CD14-positive monocyte (primary cell): ENCODE data around the gene ZNF398. TPM values are rescaled to one million over a fixed set of nuclear protein-coding genes. Genes with fewer than 3 reads are reported as not detected.

Experiments
- DNase-seq, 3 donors: peaks; one replicate each; pipeline ENCODE4 v3.0.0-alpha.2; 2011 to 2022
- H2AFZ ChIP-seq: 2 replicates; pipeline ENCODE4 v1.6.0; 2012; ENCODE audit warnings: mild to moderate bottlenecking, low read depth, low read length, inconsistent platforms; ENCODE audit not compliant: insufficient read depth, poor library complexity, severe bottlenecking
- H3K27ac ChIP-seq, 2 donors: 1 replicate in 1 of 2; 2 replicates in 1 of 2; pipeline ENCODE4 v1.5.1; 2012 to 2013; ENCODE audit warnings: low read length in 2 of 2, control low read depth in 1 of 2, inconsistent platforms in 1 of 2, low read depth in 1 of 2, mild to moderate bottlenecking in 1 of 2
- H3K27me3 ChIP-seq, 2 donors: one replicate each; pipeline versions ENCODE4 v1.6.0 to v1.6.1; 2011 to 2013; ENCODE audit warnings: low read length in 2 of 2; ENCODE audit not compliant: control insufficient read depth in 2 of 2, insufficient read depth in 2 of 2
- H3K36me3 ChIP-seq, 2 donors: replicated peaks in 1 of 2; 1 replicate in 1 of 2; 2 replicates in 1 of 2; pipeline versions ENCODE4 v1.5.1 to v1.6.1; 2012 to 2013; ENCODE audit warnings: low read length in 2 of 2, control low read depth in 1 of 2, inconsistent platforms in 1 of 2, mild to moderate bottlenecking in 1 of 2; ENCODE audit not compliant: insufficient read depth in 2 of 2, control insufficient read depth in 1 of 2
- H3K4me1 ChIP-seq, 2 donors: 1 replicate in 1 of 2; 2 replicates in 1 of 2; pipeline versions ENCODE4 v1.5.1 to v1.6.1; 2012 to 2013; ENCODE audit warnings: low read length in 2 of 2, control low read depth in 1 of 2, inconsistent platforms in 1 of 2, mild to moderate bottlenecking in 1 of 2, moderate library complexity in 1 of 2; ENCODE audit not compliant: insufficient read depth in 2 of 2, control insufficient read depth in 1 of 2
- H3K4me2 ChIP-seq: replicated peaks from 2 replicates; pipeline ENCODE3; 2012; ENCODE audit warnings: low read length, moderate library complexity, mild to moderate bottlenecking; ENCODE audit not compliant: poor library complexity, severe bottlenecking; ENCODE audit errors: extremely low read depth
- H3K4me3 ChIP-seq, 3 experiments: fragments of 200-600 bp in 1 of 3; sonication (generic) in 1 of 3; replicated peaks in 1 of 3; 1 replicate in 2 of 3; 2 replicates in 1 of 3; pipeline ENCODE4 v1.5.1; 2011 to 2013; ENCODE audit warnings: low read length in 3 of 3, mild to moderate bottlenecking in 3 of 3, control low read depth in 2 of 3, low read depth in 2 of 3, inconsistent platforms in 1 of 3, moderate library complexity in 1 of 3
- H3K79me2 ChIP-seq: 2 replicates; pipeline ENCODE4 v1.6.0; 2012; ENCODE audit warnings: mild to moderate bottlenecking, control low read depth, inconsistent platforms, low read length, moderate library complexity; ENCODE audit not compliant: insufficient read depth
- H3K9ac ChIP-seq: 2 replicates; pipeline ENCODE4 v1.6.0; 2017; ENCODE audit warnings: low read length, mild to moderate bottlenecking; ENCODE audit not compliant: insufficient read depth, poor library complexity, severe bottlenecking
- H3K9me3 ChIP-seq, 2 donors: replicated peaks in 1 of 2; 1 replicate in 1 of 2; 2 replicates in 1 of 2; pipeline versions ENCODE4 v1.5.1 to v1.6.1; 2012 to 2013; ENCODE audit warnings: low read length in 2 of 2, control low read depth in 1 of 2; ENCODE audit not compliant: control insufficient read depth in 1 of 2, insufficient read depth in 1 of 2
- H4K20me1 ChIP-seq: 2 replicates; pipeline ENCODE4 v1.6.0; 2012; ENCODE audit warnings: mild to moderate bottlenecking, low read length, control low read depth, moderate library complexity; ENCODE audit not compliant: insufficient read depth
- H3K27ac Mint-ChIP-seq, 7 donors: one replicate each; pipeline ENCODE4 v1.8.0; 2020; ENCODE audit warnings: mild to moderate bottlenecking in 7 of 7, mixed read lengths in 7 of 7, moderate library complexity in 6 of 7, inconsistent platforms in 2 of 7
- H3K27me3 Mint-ChIP-seq, 3 donors: one replicate each; pipeline ENCODE4 v1.8.0; 2021 to 2022; ENCODE audit warnings: low read depth in 3 of 3, mild to moderate bottlenecking in 3 of 3, mixed read lengths in 3 of 3, moderate library complexity in 3 of 3, inconsistent platforms in 1 of 3
- H3K36me3 Mint-ChIP-seq, 2 donors: one replicate each; pipeline ENCODE4 v1.8.0; 2020; ENCODE audit warnings: mixed read lengths in 2 of 2, inconsistent platforms in 1 of 2, mild to moderate bottlenecking in 1 of 2
- H3K4me1 Mint-ChIP-seq: one replicate; pipeline ENCODE4 v1.8.0; 2020; ENCODE audit warnings: mild to moderate bottlenecking, mixed read lengths
- H3K4me3 Mint-ChIP-seq, 2 donors: one replicate each; pipeline ENCODE4 v1.8.0; 2020; ENCODE audit warnings: mild to moderate bottlenecking in 2 of 2, mixed read lengths in 2 of 2, moderate library complexity in 1 of 2
- H3K9me3 Mint-ChIP-seq, 7 donors: one replicate each; pipeline ENCODE4 v1.8.0; 2020 to 2022; ENCODE audit warnings: mixed read lengths in 7 of 7, mild to moderate bottlenecking in 6 of 7, moderate library complexity in 6 of 7, inconsistent platforms in 2 of 7
- WGBS: methylation state at CpG from one replicate; pipeline ENCODE4 v1.1.5; 2013; ENCODE audit warnings: missing lambda C conversion rate; ENCODE audit not compliant: insufficient coverage; 5-methylcytosine and 5-hydroxymethylcytosine counted together
- intact Hi-C, 2 donors: fragments of 100-400 bp; cut with micrococcal nuclease; formaldehyde crosslinking; loops; one replicate each; pipeline versions ENCODE4 v1.15.0 to v1.15.1; 2023
- polyA plus RNA-seq, 3 donors: library from polyadenylated mRNA; depleted of rRNA in 1 of 3; unstranded in 2 of 3; stranded (reverse) in 1 of 3; fragments of 300-500 nt in 2 of 3; fragments of >200 nt in 1 of 3; fragmentation: Illumina TruSeq in 2 of 3; gene quantifications; 1 replicate in 2 of 3; 2 replicates in 1 of 3; pipeline ENCODE4 v1.2.3, GENCODE V29; 2012 to 2021
- TF ChIP-seq, protein P1 (sequence below): fragments of 200-600 bp; IDR thresholded peaks from one replicate; pipeline ENCODE4 v1.8.0; 2022; ENCODE audit warnings: antibody characterized with exemption, mild to moderate bottlenecking

ZNF398 gene
- polyA plus RNA-seq, 3 donors = 3.0 to 3.7 (median 3.1) TPM

GRCh38 chr7:149100821-149101220 lies 46.4 kb upstream of the ZNF398 start:
- H2AFZ ChIP-seq = no peak overlapping the region
- H3K27me3 ChIP-seq = no peaks in the 10 kb centered on the region
- no peaks in the 10 kb centered on the region for H3K4me1 ChIP-seq
- H3K79me2 ChIP-seq = no peaks in the 10 kb centered on the region
- no peaks in the 10 kb centered on the region for H3K9me3 Mint-ChIP-seq
- no peaks in the 10 kb centered on the region for H3K36me3 ChIP-seq
- intact Hi-C loops = no loop called here
- H3K4me3 ChIP-seq = no peak overlapping the region
- H3K27ac ChIP-seq = no peak overlapping the region
- H3K9ac ChIP-seq = no peak overlapping the region
- H3K4me3 Mint-ChIP-seq = no peak overlapping the region
- no peaks in the 10 kb centered on the region for H3K4me1 Mint-ChIP-seq
- no peaks in the 10 kb centered on the region for H3K36me3 Mint-ChIP-seq
- TF ChIP-seq, protein P1, sequence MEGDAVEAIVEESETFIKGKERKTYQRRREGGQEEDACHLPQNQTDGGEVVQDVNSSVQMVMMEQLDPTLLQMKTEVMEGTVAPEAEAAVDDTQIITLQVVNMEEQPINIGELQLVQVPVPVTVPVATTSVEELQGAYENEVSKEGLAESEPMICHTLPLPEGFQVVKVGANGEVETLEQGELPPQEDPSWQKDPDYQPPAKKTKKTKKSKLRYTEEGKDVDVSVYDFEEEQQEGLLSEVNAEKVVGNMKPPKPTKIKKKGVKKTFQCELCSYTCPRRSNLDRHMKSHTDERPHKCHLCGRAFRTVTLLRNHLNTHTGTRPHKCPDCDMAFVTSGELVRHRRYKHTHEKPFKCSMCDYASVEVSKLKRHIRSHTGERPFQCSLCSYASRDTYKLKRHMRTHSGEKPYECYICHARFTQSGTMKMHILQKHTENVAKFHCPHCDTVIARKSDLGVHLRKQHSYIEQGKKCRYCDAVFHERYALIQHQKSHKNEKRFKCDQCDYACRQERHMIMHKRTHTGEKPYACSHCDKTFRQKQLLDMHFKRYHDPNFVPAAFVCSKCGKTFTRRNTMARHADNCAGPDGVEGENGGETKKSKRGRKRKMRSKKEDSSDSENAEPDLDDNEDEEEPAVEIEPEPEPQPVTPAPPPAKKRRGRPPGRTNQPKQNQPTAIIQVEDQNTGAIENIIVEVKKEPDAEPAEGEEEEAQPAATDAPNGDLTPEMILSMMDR = no peak
- DNase-seq = no peak
- no peaks in the 10 kb centered on the region for H3K9me3 ChIP-seq
- WGBS = 93% methylated on average over 2 of the region's 2 CpGs
- no peak overlapping the region for H3K27ac Mint-ChIP-seq
- no peak overlapping the region for H3K4me2 ChIP-seq
- peaks cover 0 to 2% (median 2%) of the 10 kb centered on the region in 3 donors for H3K27me3 Mint-ChIP-seq
- H4K20me1 ChIP-seq = no peaks in the 10 kb centered on the region

- Histone ChIP-seq H3K4me2 (no peak overlapping the region), H3K36me3 (no peaks in the 10 kb centered on the region), H3K4me3 (no peak overlapping the region), H3K79me2 (no peaks in the 10 kb centered on the region), H3K27ac (no peak overlapping the region), H3K27me3 (no peaks in the 10 kb centered on the region), H3K9ac (no peak overlapping the region), H3K4me1 (no peaks in the 10 kb centered on the region), H4K20me1 (no peaks in the 10 kb centered on the region), H2AFZ (no peak overlapping the region), H3K9me3 (no peaks in the 10 kb centered on the region)
- no peaks in the 10 kb centered on the region for H3K36me3 Mint-ChIP-seq
- WGBS = 83% methylated on average over 1 of the region's 1 CpG
- intact Hi-C loops = no loop called here
- no peak overlapping the region for H3K4me3 Mint-ChIP-seq
- no peaks in the 10 kb centered on the region for H3K4me1 Mint-ChIP-seq
- peaks cover 0 to 3% (median 0%) of the 10 kb centered on the region in 7 donors for H3K9me3 Mint-ChIP-seq
- no peak overlapping the region for H3K27ac Mint-ChIP-seq
- H3K27me3 Mint-ChIP-seq = peaks cover 0 to 2% (median 0%) of the 10 kb centered on the region in 3 donors
- DNase-seq = no peak
- TF ChIP-seq, protein P1 = no peak
Measured at GRCh38 chr7:149102666-149103065, 44.6 kb upstream of the ZNF398 start.
